ENCODE measurements around the gene IRF4. TPM values are rescaled to one million over a fixed set of nuclear protein-coding genes. Genes with fewer than 3 reads are reported as not detected.

The IRF4 gene
- total RNA-seq, 1 experiment from 2014 or later: 0.37 TPM

- intact Hi-C loops (cut with micrococcal nuclease; ENCODE audit: unreplicated experiment): no loop called here
- BruUV-seq (replicated peaks): no TSS peak
- H3K36me3 ChIP-seq (ENCODE audit: insufficient read depth, low read length, poor library complexity, severe bottlenecking): no peaks in the 10 kb centered on the region
- H3K9me3 ChIP-seq (ENCODE audit: low read depth, low read length, poor library complexity, severe bottlenecking): peaks cover 12% of the 10 kb centered on the region
- H3K4me1 ChIP-seq (ENCODE audit: insufficient read depth, low read length, poor library complexity, severe bottlenecking): no peaks in the 10 kb centered on the region
- ChIA-PET CTCF (no interaction called here), POLR2A (ENCODE audit: low non-redundant PET) (no interaction called here)
- peaks cover 25% of the 10 kb centered on the region for H3K27me3 ChIP-seq (replicated peaks; ENCODE audit: insufficient read depth, low read depth, low read length, poor library complexity)
- TF ChIP-seq EZH2 (IDR thresholded peaks at IDR 0.05; ENCODE audit: borderline replicate concordance, low read depth, low read length, poor library complexity, severe bottlenecking) (no peak), CTCF (conservative IDR thresholded peaks at IDR 0.05; ENCODE audit: low read depth, low read length) (no peak)
- H3K4me3 ChIP-seq (ENCODE audit: low read depth, low read length, poor library complexity, severe bottlenecking): no peak overlapping the region
- DNase-seq (ENCODE audit: low spot score): no peak
- H3K27ac ChIP-seq (ENCODE audit: low read depth, low read length, poor library complexity, severe bottlenecking): no peak overlapping the region
Observed at GRCh38 chr6:372336-372911, 19.1 kb upstream of the IRF4 start.

GRCh38 chr6:373031-373430 is 18.5 kb upstream of the IRF4 start:
- CTCF ChIA-PET: no interaction called here
- H3K9me3 ChIP-seq (ENCODE audit: low read depth, low read length, poor library complexity, severe bottlenecking): peaks cover 12% of the 10 kb centered on the region

GRCh38 chr6:373773-374724 is 17.5 kb upstream of the IRF4 start:
- CTCF ChIA-PET: no interaction called here
- Histone ChIP-seq H3K4me1 (ENCODE audit: insufficient read depth, low read length, poor library complexity, severe bottlenecking) (no peaks in the 10 kb centered on the region), H3K4me3 (ENCODE audit: low read depth, low read length, poor library complexity, severe bottlenecking) (no peak overlapping the region), H3K36me3 (ENCODE audit: insufficient read depth, low read length, poor library complexity, severe bottlenecking) (no peaks in the 10 kb centered on the region), H3K27ac (ENCODE audit: low read depth, low read length, poor library complexity, severe bottlenecking) (no peak overlapping the region), H3K27me3 (replicated peaks; ENCODE audit: insufficient read depth, low read depth, low read length, poor library complexity) (peaks cover 25% of the 10 kb centered on the region), H3K9me3 (ENCODE audit: low read depth, low read length, poor library complexity, severe bottlenecking) (peaks cover 11% of the 10 kb centered on the region)
- DNase-seq (ENCODE audit: low spot score): no peak
- intact Hi-C loops (cut with micrococcal nuclease; ENCODE audit: unreplicated experiment): no loop called here
- no TSS peak for BruUV-seq (replicated peaks)
- TF ChIP-seq CTCF (conservative IDR thresholded peaks at IDR 0.05; ENCODE audit: low read depth, low read length) (no peak), EZH2 (IDR thresholded peaks at IDR 0.05; ENCODE audit: borderline replicate concordance, low read depth, low read length, poor library complexity, severe bottlenecking) (no peak)
- POLR2A ChIA-PET (ENCODE audit: low non-redundant PET): no interaction called here

More at GRCh38 chr6:373031-373430, 18.5 kb upstream of the IRF4 start:
- Histone ChIP-seq H3K36me3 (ENCODE audit: insufficient read depth, low read length, poor library complexity, severe bottlenecking) (no peaks in the 10 kb centered on the region), H3K4me3 (ENCODE audit: low read depth, low read length, poor library complexity, severe bottlenecking) (no peak overlapping the region), H3K27ac (ENCODE audit: low read depth, low read length, poor library complexity, severe bottlenecking) (no peak overlapping the region), H3K27me3 (replicated peaks; ENCODE audit: insufficient read depth, low read depth, low read length, poor library complexity) (peaks cover 25% of the 10 kb centered on the region), H3K4me1 (ENCODE audit: insufficient read depth, low read length, poor library complexity, severe bottlenecking) (no peaks in the 10 kb centered on the region)
- POLR2A ChIA-PET (ENCODE audit: low non-redundant PET): no interaction called here
- DNase-seq (ENCODE audit: low spot score): no peak
- BruUV-seq (replicated peaks): no TSS peak
- TF ChIP-seq EZH2 (IDR thresholded peaks at IDR 0.05; ENCODE audit: borderline replicate concordance, low read depth, low read length, poor library complexity, severe bottlenecking): no peak
- no peak for TF ChIP-seq CTCF (conservative IDR thresholded peaks at IDR 0.05; ENCODE audit: low read depth, low read length)
- intact Hi-C loops (cut with micrococcal nuclease; ENCODE audit: unreplicated experiment): no loop called here

Measured in A673 (cell line).